A549 (cell line): Measurements from ENCODE around the gene ADGRB2. TPM values are rescaled to one million over a fixed set of nuclear protein-coding genes. Genes with fewer than 3 reads are reported as not detected.

Source experiments
- ATAC-seq, 2 experiments: fragments of 200-7000 bp in 1 of 2; fragments of >200 bp in 1 of 2; cut with Nextera tagmentation in 1 of 2; cut with Tn5 transposase in 1 of 2; 3 replicates each; pipeline versions ENCODE4 v1.8.0 to v1.9.1; 2018 to 2020; ENCODE audit warnings: mild to moderate bottlenecking in 1 of 2, moderate library complexity in 1 of 2
- CTCF ChIA-PET: fragments of 300-600 bp; sonication (Branson Sonifier 250); formaldehyde crosslinking; extraction: SDS; loops from one replicate; lab custom pipeline; 2021; ENCODE audit warnings: antibody characterized with exemption, inconsistent platforms; lab: Yijun Ruan, JAX
- POLR2A ChIA-PET: fragments of 350-600 bp; formaldehyde crosslinking; extraction: SDS; loops from one replicate; lab custom pipeline; 2021; ENCODE audit warnings: antibody characterized with exemption, inconsistent platforms; lab: Yijun Ruan, JAX
- DNase-seq, 2 experiments: peaks; one replicate each; pipeline versions ENCODE4 v3.0.0 to v3.0.0-alpha.2; 2011 to 2016; ENCODE audit warnings: low read depth in 1 of 2, low spot score in 1 of 2
- FAIRE-seq: peaks from 2 replicates; lab custom pipeline; 2011; peaks lifted over from hg19 to GRCh38; lab: Jason Lieb, UNC
- H3K27ac ChIP-seq, 2 experiments: fragments of >200 bp; sonication (Bioruptor Twin); formaldehyde crosslinking; 3 replicates each; pipeline ENCODE4 v1.5.1; 2016 to 2017
- H3K4me1 ChIP-seq: fragments of >200 bp; sonication (Bioruptor Twin); formaldehyde crosslinking; 3 replicates; pipeline ENCODE4 v1.6.1; 2016
- H3K4me2 ChIP-seq: fragments of >200 bp; sonication (Bioruptor Twin); formaldehyde crosslinking; 3 replicates; pipeline ENCODE4 v1.6.1; 2016
- H3K4me3 ChIP-seq: fragments of >200 bp; sonication (Bioruptor Twin); formaldehyde crosslinking; 3 replicates; pipeline ENCODE4 v1.5.1; 2016
- H3K9me3 ChIP-seq: fragments of >200 bp; sonication (Bioruptor Twin); formaldehyde crosslinking; 3 replicates; pipeline ENCODE4 v1.6.1; 2016
- ATOH8 ChIP-seq: fragments of 250-450 bp; sonication (Bioruptor Pico); IDR thresholded peaks from 2 replicates; pipeline ENCODE4 v1.5.0; 2020; ENCODE audit warnings: low read depth, mild to moderate bottlenecking, moderate library complexity
- CBX8 ChIP-seq: fragments of 200-600 bp; sonication (generic); IDR thresholded peaks from 2 replicates; pipeline ENCODE4 v1.6.1; 2016
- CHD4 ChIP-seq: fragments of 200-600 bp; sonication (generic); IDR thresholded peaks from 2 replicates; pipeline ENCODE4 v1.6.1; 2016; ENCODE audit warnings: antibody characterized with exemption, mild to moderate bottlenecking, borderline replicate concordance
- EHMT2 ChIP-seq: fragments of 200-600 bp; sonication (generic); IDR thresholded peaks from 2 replicates; pipeline ENCODE4 v1.6.1; 2016; ENCODE audit warnings: antibody characterized with exemption, low read depth, mild to moderate bottlenecking, moderate library complexity
- ELK1 ChIP-seq: fragments of 150-350 bp; IDR thresholded peaks from 2 replicates; pipeline ENCODE4 v1.6.1; 2014; ENCODE audit warnings: low read depth, mild to moderate bottlenecking, low read length
- FOSB ChIP-seq: fragments of 250-450 bp; sonication (Bioruptor Pico); IDR thresholded peaks from 2 replicates; pipeline ENCODE4 v1.5.0; 2020; ENCODE audit warnings: mild to moderate bottlenecking, moderate library complexity
- FOSL2 ChIP-seq, 2 experiments: fragments of 450-650 bp in 1 of 2; fragments of >200 bp in 1 of 2; sonication (Bioruptor Twin) in 1 of 2; formaldehyde crosslinking; IDR thresholded peaks; 2 replicates each; pipeline versions ENCODE4 v1.5.0 to v1.6.1; 2016 to 2020; ENCODE audit warnings: mild to moderate bottlenecking in 1 of 2, moderate library complexity in 1 of 2
- FOXS1 ChIP-seq: fragments of 250-450 bp; sonication (Bioruptor Pico); IDR thresholded peaks from 2 replicates; pipeline ENCODE4 v1.5.0; 2020; ENCODE audit warnings: mild to moderate bottlenecking, moderate library complexity
- GATA3 ChIP-seq: IDR thresholded peaks from 2 replicates; pipeline ENCODE4 v1.6.1; 2012; ENCODE audit warnings: borderline replicate concordance
- HDAC2 ChIP-seq: fragments of 200-600 bp; sonication (generic); IDR thresholded peaks from 2 replicates; pipeline ENCODE4 v1.6.1; 2016
- HOXA7 ChIP-seq: fragments of 250-450 bp; sonication (Bioruptor Pico); IDR thresholded peaks from 2 replicates; pipeline ENCODE4 v1.5.0; 2020; ENCODE audit warnings: mild to moderate bottlenecking, moderate library complexity
- HOXB13 ChIP-seq: fragments of 250-450 bp; sonication (Bioruptor Pico); IDR thresholded peaks from 2 replicates; pipeline ENCODE4 v1.5.0; 2020; ENCODE audit warnings: low read depth, mild to moderate bottlenecking, moderate library complexity
- KDM1A ChIP-seq: fragments of 200-600 bp; sonication (generic); IDR thresholded peaks from 2 replicates; pipeline ENCODE4 v1.6.1; 2016; ENCODE audit warnings: low read depth, mild to moderate bottlenecking
- MAFK ChIP-seq: fragments of 450-650 bp; IDR thresholded peaks from 2 replicates; pipeline ENCODE4 v1.6.1; 2014; ENCODE audit not compliant: partially characterized antibody
- MAZ ChIP-seq: fragments of 150-350 bp; IDR thresholded peaks from 2 replicates; pipeline ENCODE4 v1.6.1; 2014; ENCODE audit warnings: antibody characterized with exemption, low read depth, low read length, borderline replicate concordance
- MYC ChIP-seq: IDR thresholded peaks from 2 replicates; pipeline ENCODE4 v1.6.1; 2012; ENCODE audit warnings: mild to moderate bottlenecking, inconsistent platforms, low read length, improper control_type of control experiment, borderline replicate concordance
- NFE2L2 ChIP-seq: fragments of 150-350 bp; conservative IDR thresholded peaks from 2 replicates; pipeline ENCODE4 v1.6.1; 2014; ENCODE audit warnings: low read length
- NR3C1 ChIP-seq: fragments of >200 bp; sonication (Bioruptor Twin); formaldehyde crosslinking; IDR thresholded peaks from 3 replicates; pipeline ENCODE4 v1.6.1; 2017
- RFX5 ChIP-seq: fragments of 450-650 bp; IDR thresholded peaks from 2 replicates; pipeline ENCODE4 v1.7.1; 2014; ENCODE audit warnings: antibody characterized with exemption, mild to moderate bottlenecking, moderate library complexity
- SREBF2 ChIP-seq: fragments of 450-650 bp; IDR thresholded peaks from 2 replicates; pipeline ENCODE4 v1.6.1; 2014; ENCODE audit warnings: mild to moderate bottlenecking, moderate library complexity
- USF2 ChIP-seq: fragments of 450-650 bp; IDR thresholded peaks from 2 replicates; pipeline ENCODE4 v1.6.1; 2014; ENCODE audit warnings: antibody characterized with exemption
- ZNF302 ChIP-seq: fragments of 250-450 bp; sonication (Bioruptor Pico); IDR thresholded peaks from 2 replicates; pipeline ENCODE4 v1.9.0; 2021; ENCODE audit warnings: inconsistent platforms, mild to moderate bottlenecking, moderate library complexity
- ZSCAN20 ChIP-seq: fragments of 250-450 bp; sonication (Bioruptor Pico); IDR thresholded peaks from 2 replicates; pipeline ENCODE4 v1.8.0; 2022; ENCODE audit warnings: mild to moderate bottlenecking, moderate library complexity
- WGBS: methylation state at CpG from one replicate; pipeline ENCODE4 v1.1.6; 2017; ENCODE audit errors: missing lambda C conversion rate; 5-methylcytosine and 5-hydroxymethylcytosine counted together
- polyA plus RNA-seq, 4 experiments: library from polyadenylated mRNA; depleted of rRNA in 3 of 4; stranded (reverse); fragments of >200 nt; fragmentation: RNase III in 1 of 4; extraction: RNeasy Plus Mini Kit Qiagen cat#74134 plus additional on column Dnase treatment in 1 of 4; gene quantifications; 2 replicates in 3 of 4; 3 replicates in 1 of 4; pipeline ENCODE4 v1.2.3, GENCODE V29; 2011 to 2017
- TF ChIP-seq, protein P1 (sequence below): IDR thresholded peaks from 2 replicates; pipeline ENCODE4 v1.6.1; 2012; ENCODE audit warnings: low read depth, borderline replicate concordance
- TF ChIP-seq, protein P2 (sequence below): fragments of >200 bp; sonication (Bioruptor Twin); formaldehyde crosslinking; IDR thresholded peaks from 3 replicates; pipeline ENCODE4 v1.6.1; 2016

Gene ADGRB2
- polyA plus RNA-seq, 2 of the 4 experiments (the other 2 are of a cell fraction): 2.3 to 6.6 TPM

DNA sequence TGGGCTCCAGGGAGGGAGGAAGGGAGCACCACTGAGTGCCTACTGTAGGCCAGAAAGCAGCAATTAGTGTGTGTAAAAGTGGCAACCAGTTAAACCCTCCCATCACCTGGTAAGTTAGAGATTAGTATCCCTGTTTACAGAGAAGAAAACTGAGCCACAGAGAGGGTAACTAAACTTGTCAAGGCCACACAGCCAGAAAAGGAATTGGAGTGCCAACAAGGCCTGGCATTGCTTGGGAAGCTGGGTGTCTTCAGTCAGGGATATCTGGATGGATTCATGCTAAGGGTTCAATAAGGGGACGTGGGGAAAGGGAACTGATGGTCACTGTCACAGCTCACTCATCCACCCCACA lies 23.6 kb upstream of the ADGRB2 start:
- no peak for TF ChIP-seq USF2
- TF ChIP-seq MAFK: no peak
- TF ChIP-seq MAZ: no peak
- TF ChIP-seq, protein P1, sequence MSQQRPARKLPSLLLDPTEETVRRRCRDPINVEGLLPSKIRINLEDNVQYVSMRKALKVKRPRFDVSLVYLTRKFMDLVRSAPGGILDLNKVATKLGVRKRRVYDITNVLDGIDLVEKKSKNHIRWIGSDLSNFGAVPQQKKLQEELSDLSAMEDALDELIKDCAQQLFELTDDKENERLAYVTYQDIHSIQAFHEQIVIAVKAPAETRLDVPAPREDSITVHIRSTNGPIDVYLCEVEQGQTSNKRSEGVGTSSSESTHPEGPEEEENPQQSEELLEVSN: no peak
- TF ChIP-seq, protein P2, sequence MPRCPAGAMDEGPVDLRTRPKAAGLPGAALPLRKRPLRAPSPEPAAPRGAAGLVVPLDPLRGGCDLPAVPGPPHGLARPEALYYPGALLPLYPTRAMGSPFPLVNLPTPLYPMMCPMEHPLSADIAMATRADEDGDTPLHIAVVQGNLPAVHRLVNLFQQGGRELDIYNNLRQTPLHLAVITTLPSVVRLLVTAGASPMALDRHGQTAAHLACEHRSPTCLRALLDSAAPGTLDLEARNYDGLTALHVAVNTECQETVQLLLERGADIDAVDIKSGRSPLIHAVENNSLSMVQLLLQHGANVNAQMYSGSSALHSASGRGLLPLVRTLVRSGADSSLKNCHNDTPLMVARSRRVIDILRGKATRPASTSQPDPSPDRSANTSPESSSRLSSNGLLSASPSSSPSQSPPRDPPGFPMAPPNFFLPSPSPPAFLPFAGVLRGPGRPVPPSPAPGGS: no peak
- no peak for TF ChIP-seq MYC
- no peak for TF ChIP-seq ELK1
- no peak for TF ChIP-seq ZNF302 (CRISPR knock-in tag)
- no peak for TF ChIP-seq ZSCAN20 (CRISPR knock-in tag)
- TF ChIP-seq ATOH8 (CRISPR knock-in tag): no peak
- WGBS: 69% methylated on average over 1 of the region's 1 CpG
- peak overlapping the region; percentile 94 to 95 for H3K27ac ChIP-seq

GRCh38 chr1:31787261-31787660 lies 23.1 kb upstream of the ADGRB2 start:
- Histone ChIP-seq H3K4me2 (peak overlapping the region; percentile 86; the same call in 1 of the 3 replicates), H3K4me3 (no peak overlapping the region), H3K4me1 (peaks cover 13% of the 10 kb centered on the region), H3K27ac (peak overlapping the region in 1 of 2 experiments; percentile 94; a peak in 4 of 6 replicates), H3K9me3 (no peaks in the 10 kb centered on the region)
- CTCF ChIA-PET: interaction anchor here (0.8 to 18.6 kb wide), 6 partner anchors 12 to 602 kb away, joined by 3 to 242 read pairs (median 38); partner anchors contain the start of gene ADGRB2
- FAIRE-seq (no peak), DNase-seq (no peak), ATAC-seq (no peak)
- POLR2A ChIA-PET: no interaction called here
- 83% methylated on average over 3 of the region's 3 CpGs for WGBS
- TF ChIP-seq HDAC2 (no peak), KDM1A (no peak), EHMT2 (no peak), ZNF302 (CRISPR knock-in tag) (no peak), FOXS1 (no peak), RFX5 (no peak), FOSL2 (IDR thresholded peaks at IDR 0.05) (no peak), FOSL2 (CRISPR knock-in tag; IDR thresholded peaks at IDR 0.05) (no peak), HOXA7 (CRISPR knock-in tag) (no peak), NR3C1 (no peak), FOSB (CRISPR knock-in tag) (no peak), CHD4 (no peak), NFE2L2 (no peak), ZSCAN20 (CRISPR knock-in tag) (no peak), HOXB13 (CRISPR knock-in tag) (no peak), CBX8 (no peak), USF2 (no peak), GATA3 (no peak), SREBF2 (no peak)
- TF ChIP-seq, protein P2: no peak
- TF ChIP-seq, protein P1: no peak

More for the DNA sequence above, 23.6 kb upstream of the ADGRB2 start:
- no peak for ATAC-seq
- Histone ChIP-seq H3K4me1 (peaks cover 13% of the 10 kb centered on the region), H3K4me3 (peak overlapping the region; percentile 69), H3K9me3 (no peaks in the 10 kb centered on the region), H3K4me2 (peak overlapping the region; percentile 86)
- no peak for DNase-seq
- ChIA-PET CTCF (interaction anchor here (0.8 to 18.6 kb wide), 14 partner anchors 8 to 603 kb away, joined by 3 to 242 read pairs (median 10); partner anchors contain the start of genes ADGRB2 and PTP4A2), POLR2A (interaction anchor here (1.2 to 1.8 kb wide), 2 partner anchors 30 to 118 kb away, joined by 3 to 8 read pairs; no protein-coding TSS in a partner anchor)
- FAIRE-seq: no peak
